ENCODE data around the gene DCAF10. TPM values are rescaled to one million over a fixed set of nuclear protein-coding genes. Genes with fewer than 3 reads are reported as not detected.

DCAF10 gene
- total and polyA plus RNA-seq, 2 of the 13 experiments (the other 11 are each of a cell fraction or from before 2014, with no cell fraction given): 9.2 to 20.3 TPM

GRCh38 chr9:37800631-37801286 lies at the start of gene DCAF10 (continued):
- TF ChIP-seq HNF1A (IDR thresholded peaks at IDR 0.05; ENCODE audit: low read depth) (no peak), HNF1A (CRISPR knock-in tag; IDR thresholded peaks at IDR 0.05; ENCODE audit: borderline replicate concordance) (peak; percentile 57; the same call in 1 of the 2 replicates), RFXANK (CRISPR knock-in tag; IDR thresholded peaks at IDR 0.05) (peak; percentile 83), KAT8 (CRISPR knock-in tag; IDR thresholded peaks at IDR 0.05) (peak; percentile 97), ZNF576 (CRISPR knock-in tag; IDR thresholded peaks at IDR 0.05) (peak; percentile 96; the same call in 1 of the 2 replicates), RFXAP (CRISPR knock-in tag; IDR thresholded peaks at IDR 0.05; ENCODE audit: borderline replicate concordance) (peak; percentile 79; the same call in 1 of the 2 replicates), ZNF460 (CRISPR knock-in tag; IDR thresholded peaks at IDR 0.05; ENCODE audit: borderline replicate concordance) (peak; percentile 40; the same call in 1 of the 2 replicates), ZNF333 (CRISPR knock-in tag; IDR thresholded peaks at IDR 0.05; ENCODE audit: borderline replicate concordance) (peak; percentile 97), PRDM4 (CRISPR knock-in tag; IDR thresholded peaks at IDR 0.05; ENCODE audit: borderline replicate concordance) (no peak), FOXM1 (CRISPR knock-in tag; IDR thresholded peaks at IDR 0.05) (no peak), ATF2 (CRISPR knock-in tag; IDR thresholded peaks at IDR 0.05) (peak; percentile 92), SKI (IDR thresholded peaks at IDR 0.05; ENCODE audit: partially characterized antibody) (peak; percentile 75), LCORL (IDR thresholded peaks at IDR 0.05) (no peak), LCORL (CRISPR knock-in tag; IDR thresholded peaks at IDR 0.05) (peak; percentile 98), ZNF121 (CRISPR knock-in tag; IDR thresholded peaks at IDR 0.05) (no peak), ZNF546 (CRISPR knock-in tag; conservative IDR thresholded peaks at IDR 0.05) (0 out of 2 replicates have a peak, but pooled peaks have one; percentile 49), TOPORS (CRISPR knock-in tag; IDR thresholded peaks at IDR 0.05) (peak; percentile 99)
- TF ChIP-seq, protein P1, sequence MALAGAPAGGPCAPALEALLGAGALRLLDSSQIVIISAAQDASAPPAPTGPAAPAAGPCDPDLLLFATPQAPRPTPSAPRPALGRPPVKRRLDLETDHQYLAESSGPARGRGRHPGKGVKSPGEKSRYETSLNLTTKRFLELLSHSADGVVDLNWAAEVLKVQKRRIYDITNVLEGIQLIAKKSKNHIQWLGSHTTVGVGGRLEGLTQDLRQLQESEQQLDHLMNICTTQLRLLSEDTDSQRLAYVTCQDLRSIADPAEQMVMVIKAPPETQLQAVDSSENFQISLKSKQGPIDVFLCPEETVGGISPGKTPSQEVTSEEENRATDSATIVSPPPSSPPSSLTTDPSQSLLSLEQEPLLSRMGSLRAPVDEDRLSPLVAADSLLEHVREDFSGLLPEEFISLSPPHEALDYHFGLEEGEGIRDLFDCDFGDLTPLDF (CRISPR knock-in tag; IDR thresholded peaks at IDR 0.05): 0 out of 2 replicates have a peak, but pooled peaks have one; percentile 52
- TF ChIP-seq, protein P2, sequence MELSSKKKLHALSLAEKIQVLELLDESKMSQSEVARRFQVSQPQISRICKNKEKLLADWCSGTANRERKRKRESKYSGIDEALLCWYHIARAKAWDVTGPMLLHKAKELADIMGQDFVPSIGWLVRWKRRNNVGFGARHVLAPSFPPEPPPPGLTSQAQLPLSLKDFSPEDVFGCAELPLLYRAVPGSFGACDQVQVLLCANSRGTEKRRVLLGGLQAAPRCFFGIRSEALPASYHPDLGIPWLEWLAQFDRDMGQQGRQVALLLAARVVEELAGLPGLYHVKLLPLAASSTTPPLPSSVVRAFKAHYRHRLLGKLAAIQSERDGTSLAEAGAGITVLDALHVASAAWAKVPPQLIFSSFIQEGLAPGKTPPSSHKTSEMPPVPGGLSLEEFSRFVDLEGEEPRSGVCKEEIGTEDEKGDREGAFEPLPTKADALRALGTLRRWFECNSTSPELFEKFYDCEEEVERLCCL (CRISPR knock-in tag; IDR thresholded peaks at IDR 0.05; ENCODE audit: borderline replicate concordance): peak; percentile 95

Measured in HepG2 (cell line).